Measurements from ENCODE around the gene TPGS1. TPM values are rescaled to one million over a fixed set of nuclear protein-coding genes. Genes with fewer than 3 reads are reported as not detected.

Gene TPGS1
- total and polyA plus RNA-seq, 3 donors from 2014 or later = 5.4 to 104 (median 98.5) TPM

GRCh38 chr19:519449-519865, 12.2 kb downstream of the TPGS1 start:
- 57 to 73% methylated on average over 19 to 45 of the region's 45 CpGs for WGBS, 2 donors
- intact Hi-C loops (cut with DNase I; ENCODE audit: low total_unique reads) = no loop called here
- Histone ChIP-seq H3K27me3 (no peaks in the 10 kb centered on the region), H3K9me3 (no peaks in the 10 kb centered on the region), H3K4me1 (no peaks in the 10 kb centered on the region), H3K36me3 (ENCODE audit: low read depth, missing control alignments) (no peaks in the 10 kb centered on the region), H3K27ac (no peak overlapping the region), H3K4me3 (peak overlapping the region in 1 of 2 donors; percentile 26)
- TF ChIP-seq POLR2A (IDR thresholded peaks at IDR 0.05) = no peak
- no peak for TF ChIP-seq CTCF (IDR thresholded peaks at IDR 0.05)
- DNase-seq = no peak

- intact Hi-C loops (cut with DNase I; ENCODE audit: low total_unique reads) = no loop called here
Observed at GRCh38 chr19:522726-523125, 15.4 kb downstream of the TPGS1 start.

GRCh38 chr19:524062-524674, 16.9 kb downstream of the TPGS1 start:
- DNase-seq = no peak
- H3K4me3 ChIP-seq = no peak overlapping the region
- TF ChIP-seq CTCF (IDR thresholded peaks at IDR 0.05) (no peak), POLR2A (IDR thresholded peaks at IDR 0.05) (no peak)
- intact Hi-C loops (cut with DNase I; ENCODE audit: low total_unique reads) = no loop called here
- H3K9me3 ChIP-seq = no peaks in the 10 kb centered on the region
- no peaks in the 10 kb centered on the region for H3K36me3 ChIP-seq (ENCODE audit: low read depth, missing control alignments)
- WGBS, 2 donors = 39 to 56% methylated on average over 11 to 29 of the region's 29 CpGs
- H3K27ac ChIP-seq = no peak overlapping the region
- H3K27me3 ChIP-seq = no peaks in the 10 kb centered on the region
- no peaks in the 10 kb centered on the region for H3K4me1 ChIP-seq

More at GRCh38 chr19:522726-523125, 15.4 kb downstream of the TPGS1 start:
- Histone ChIP-seq H3K36me3 (ENCODE audit: low read depth, missing control alignments) (no peaks in the 10 kb centered on the region), H3K27me3 (no peaks in the 10 kb centered on the region), H3K9me3 (no peaks in the 10 kb centered on the region), H3K4me3 (peak overlapping the region; percentile 31 to 47), H3K4me1 (no peaks in the 10 kb centered on the region), H3K27ac (no peak overlapping the region)
- no peak for TF ChIP-seq CTCF (IDR thresholded peaks at IDR 0.05)
- TF ChIP-seq POLR2A (IDR thresholded peaks at IDR 0.05) = no peak
- 74 to 76% methylated on average over 12 of the region's 12 CpGs for WGBS, 2 donors
- no peak for DNase-seq

GRCh38 chr19:525029-525428, 17.7 kb downstream of the TPGS1 start:
- no peak overlapping the region for H3K4me3 ChIP-seq
- TF ChIP-seq CTCF (IDR thresholded peaks at IDR 0.05) (no peak), POLR2A (IDR thresholded peaks at IDR 0.05) (no peak)
- no peak overlapping the region for H3K27ac ChIP-seq
- no peak for DNase-seq
- no peaks in the 10 kb centered on the region for H3K36me3 ChIP-seq (ENCODE audit: low read depth, missing control alignments)
- no peaks in the 10 kb centered on the region for H3K9me3 ChIP-seq
- WGBS, 2 donors = 50 to 60% methylated on average over 10 to 13 of the region's 18 CpGs
- no peaks in the 10 kb centered on the region for H3K27me3 ChIP-seq
- H3K4me1 ChIP-seq = no peaks in the 10 kb centered on the region
- intact Hi-C loops (cut with DNase I; ENCODE audit: low total_unique reads) = no loop called here

- H3K27ac ChIP-seq = no peak overlapping the region
- no peaks in the 10 kb centered on the region for H3K36me3 ChIP-seq (ENCODE audit: low read depth, missing control alignments)
- DNase-seq = no peak
- no peaks in the 10 kb centered on the region for H3K9me3 ChIP-seq
- no peak overlapping the region for H3K4me3 ChIP-seq
- no peaks in the 10 kb centered on the region for H3K4me1 ChIP-seq
- intact Hi-C loops (cut with DNase I; ENCODE audit: low total_unique reads) = no loop called here
- H3K27me3 ChIP-seq = no peaks in the 10 kb centered on the region
- WGBS, 2 donors = 54 to 62% methylated on average over 13 of the region's 13 CpGs
- TF ChIP-seq POLR2A (IDR thresholded peaks at IDR 0.05) (no peak), CTCF (IDR thresholded peaks at IDR 0.05) (no peak)
Observed at GRCh38 chr19:525857-526419, 18.6 kb downstream of the TPGS1 start.

All from testis (tissue), 3 donors.